Stimulated activated CD8-positive, alpha-beta memory T cell treated with anti-CD3 and anti-CD28 coated beads, Interleukin-15, amount 100 ng/mL, for 1 hour (primary cell): Measurements from ENCODE around the gene SH3BP5.

Source experiments
- DNase-seq: peaks from one replicate; pipeline ENCODE4 v3.0.0-alpha.2; 2020; ENCODE audit warnings: low read depth

The SH3BP5 gene

GRCh38 chr3:15273227-15273626, 59.2 kb downstream of the SH3BP5 start:
- DNase-seq: no peak

- DNase-seq: no peak
Measured at GRCh38 chr3:15272426-15273196, 59.8 kb downstream of the SH3BP5 start.

GRCh38 chr3:15271785-15272381, 60.5 kb downstream of the SH3BP5 start:
- peak; percentile 70 for DNase-seq

- DNase-seq: no peak
Measured at GRCh38 chr3:15271030-15271429, 61.4 kb downstream of the SH3BP5 start.

GRCh38 chr3:15269091-15269989, 63.0 kb downstream of the SH3BP5 start:
- DNase-seq: peak; percentile 60

GRCh38 chr3:15268033-15268631, 64.3 kb downstream of the SH3BP5 start:
- DNase-seq: peak; percentile 71

GRCh38 chr3:15267502-15267901, 64.9 kb downstream of the SH3BP5 start:
- DNase-seq: no peak

- DNase-seq: no peak
Measured at GRCh38 chr3:15266510-15267376, 65.6 kb downstream of the SH3BP5 start.

GRCh38 chr3:15265655-15266509, 66.5 kb downstream of the SH3BP5 start:
- no peak for DNase-seq

- no peak for DNase-seq
Measured at GRCh38 chr3:15264486-15264885, 67.9 kb downstream of the SH3BP5 start.

GRCh38 chr3:15263926-15264325, 68.5 kb downstream of the SH3BP5 start:
- no peak for DNase-seq

- DNase-seq: no peak
Measured at GRCh38 chr3:15263120-15263519, 69.3 kb downstream of the SH3BP5 start.

GRCh38 chr3:15262021-15262420, 70.4 kb downstream of the SH3BP5 start:
- DNase-seq: no peak

GRCh38 chr3:15261274-15261673, 71.1 kb downstream of the SH3BP5 start:
- DNase-seq: no peak

GRCh38 chr3:15260531-15260930, 71.9 kb downstream of the SH3BP5 start:
- DNase-seq: no peak

GRCh38 chr3:15258720-15259119, 73.7 kb downstream of the SH3BP5 start:
- no peak for DNase-seq

- no peak for DNase-seq
Measured at GRCh38 chr3:15256861-15257341, 75.5 kb downstream of the SH3BP5 start.

- no peak for DNase-seq
Measured at GRCh38 chr3:15255215-15255614, 77.2 kb downstream of the SH3BP5 start.

- DNase-seq: no peak
Measured at GRCh38 chr3:15253023-15253697, 79.2 kb downstream of the SH3BP5 start.

GRCh38 chr3:15246186-15246585, 86.2 kb downstream of the SH3BP5 start:
- no peak for DNase-seq
